ENCODE data around the gene SLC1A2. TPM values are rescaled to one million over a fixed set of nuclear protein-coding genes. Genes with fewer than 3 reads are reported as not detected.

SLC1A2 gene
- total RNA-seq, 1 donor from 2014 or later = 0.07 TPM

GRCh38 chr11:35344681-35345574 is 74.4 kb downstream of the SLC1A2 start:
- Mint-ChIP-seq H3K4me1 (ENCODE audit: low read depth) (no peaks in the 10 kb centered on the region), H3K9me3 (ENCODE audit: low read depth) (no peaks in the 10 kb centered on the region), H3K4me3 (ENCODE audit: low read depth) (no peak overlapping the region), H3K36me3 (ENCODE audit: insufficient read depth) (no peaks in the 10 kb centered on the region), H3K27me3 (peaks cover 14% of the 10 kb centered on the region), H3K27ac (no peak overlapping the region)
- no peak for DNase-seq (ENCODE audit: low spot score, unreplicated experiment)
- TF ChIP-seq CTCF (IDR thresholded peaks at IDR 0.05; ENCODE audit: unreplicated experiment) = no peak

- Mint-ChIP-seq H3K4me3 (ENCODE audit: low read depth) (no peak overlapping the region), H3K4me1 (ENCODE audit: low read depth) (no peaks in the 10 kb centered on the region), H3K27me3 (peaks cover 5% of the 10 kb centered on the region), H3K27ac (no peak overlapping the region), H3K9me3 (ENCODE audit: low read depth) (no peaks in the 10 kb centered on the region), H3K36me3 (ENCODE audit: insufficient read depth) (no peaks in the 10 kb centered on the region)
- no peak for TF ChIP-seq CTCF (IDR thresholded peaks at IDR 0.05; ENCODE audit: unreplicated experiment)
- DNase-seq (ENCODE audit: low spot score, unreplicated experiment) = no peak
Observed at GRCh38 chr11:35343033-35343598, 76.2 kb downstream of the SLC1A2 start.

GRCh38 chr11:35340715-35341114 is 78.6 kb downstream of the SLC1A2 start:
- Mint-ChIP-seq H3K27me3 (no peaks in the 10 kb centered on the region), H3K27ac (no peak overlapping the region), H3K4me3 (ENCODE audit: low read depth) (no peak overlapping the region), H3K9me3 (ENCODE audit: low read depth) (no peaks in the 10 kb centered on the region), H3K36me3 (ENCODE audit: insufficient read depth) (no peaks in the 10 kb centered on the region), H3K4me1 (ENCODE audit: low read depth) (no peaks in the 10 kb centered on the region)
- no peak for DNase-seq (ENCODE audit: low spot score, unreplicated experiment)
- TF ChIP-seq CTCF (IDR thresholded peaks at IDR 0.05; ENCODE audit: unreplicated experiment) = no peak

- no peaks in the 10 kb centered on the region for H3K4me1 Mint-ChIP-seq (ENCODE audit: low read depth)
- no peaks in the 10 kb centered on the region for H3K36me3 Mint-ChIP-seq (ENCODE audit: insufficient read depth)
- TF ChIP-seq CTCF (IDR thresholded peaks at IDR 0.05; ENCODE audit: unreplicated experiment) = no peak
- DNase-seq (ENCODE audit: low spot score, unreplicated experiment) = no peak
- no peak overlapping the region for H3K4me3 Mint-ChIP-seq (ENCODE audit: low read depth)
- H3K27ac Mint-ChIP-seq = no peak overlapping the region
- no peaks in the 10 kb centered on the region for H3K9me3 Mint-ChIP-seq (ENCODE audit: low read depth)
- no peaks in the 10 kb centered on the region for H3K27me3 Mint-ChIP-seq
Observed at GRCh38 chr11:35340071-35340470, 79.3 kb downstream of the SLC1A2 start.

GRCh38 chr11:35338921-35339320 is 80.4 kb downstream of the SLC1A2 start:
- Mint-ChIP-seq H3K9me3 (ENCODE audit: low read depth) (no peaks in the 10 kb centered on the region), H3K4me1 (ENCODE audit: low read depth) (no peaks in the 10 kb centered on the region), H3K27ac (no peak overlapping the region), H3K36me3 (ENCODE audit: insufficient read depth) (no peaks in the 10 kb centered on the region), H3K4me3 (ENCODE audit: low read depth) (no peak overlapping the region), H3K27me3 (peaks cover 7% of the 10 kb centered on the region)
- DNase-seq (ENCODE audit: low spot score, unreplicated experiment) = no peak
- TF ChIP-seq CTCF (IDR thresholded peaks at IDR 0.05; ENCODE audit: unreplicated experiment) = no peak
